ENCODE results near the gene ARHGAP33. TPM values are rescaled to one million over a fixed set of nuclear protein-coding genes. Genes with fewer than 3 reads are reported as not detected.

The ARHGAP33 gene
- polyA plus RNA-seq, 2 of the 4 experiments (the other 2 are of a cell fraction), result 0.84 to 6.1 TPM

- TF ChIP-seq EHF (CRISPR knock-in tag; IDR thresholded peaks at IDR 0.05), result no peak
- TF ChIP-seq MAX (IDR thresholded peaks at IDR 0.05), result peak; percentile 82
- no peak for TF ChIP-seq NFE2L2 (conservative IDR thresholded peaks at IDR 0.05; ENCODE audit: low read length)
- TF ChIP-seq, protein P1, sequence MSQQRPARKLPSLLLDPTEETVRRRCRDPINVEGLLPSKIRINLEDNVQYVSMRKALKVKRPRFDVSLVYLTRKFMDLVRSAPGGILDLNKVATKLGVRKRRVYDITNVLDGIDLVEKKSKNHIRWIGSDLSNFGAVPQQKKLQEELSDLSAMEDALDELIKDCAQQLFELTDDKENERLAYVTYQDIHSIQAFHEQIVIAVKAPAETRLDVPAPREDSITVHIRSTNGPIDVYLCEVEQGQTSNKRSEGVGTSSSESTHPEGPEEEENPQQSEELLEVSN (IDR thresholded peaks at IDR 0.05; ENCODE audit: borderline replicate concordance, low read depth), result peak; percentile 63
- peak; percentile 15; the same call in 1 of the 2 replicates for TF ChIP-seq GATA3 (IDR thresholded peaks at IDR 0.05; ENCODE audit: borderline replicate concordance)
- TF ChIP-seq CEBPB (IDR thresholded peaks at IDR 0.05), result peak; percentile 78 to 94; a peak in 3 of 4 replicates
- peak in 1 of 2 experiments; percentile 12; a peak in 1 of 5 replicates for TF ChIP-seq JUN (IDR thresholded peaks at IDR 0.05)
- peak; percentile 26 for TF ChIP-seq ZFP36 (IDR thresholded peaks at IDR 0.05; ENCODE audit: borderline replicate concordance, partially characterized antibody)
These were observed 34.8 kb upstream of the ARHGAP33 start (continued) for GRCh38 chr19:35740423-35741202.

- no peak for DNase-seq (ENCODE audit: low read depth in 1 of 2, low spot score in 1 of 2)
- POLR2A ChIA-PET, result interaction anchor here (0.7 to 2.0 kb wide), 12 partner anchors 10 to 230 kb away, joined by 3 to 10 read pairs (median 6); partner anchors contain the start of genes COX6B1 and NFKBID
- FAIRE-seq, result no peak
- peak overlapping the region; percentile 62 to 84 for H3K27ac ChIP-seq
- H3K4me3 ChIP-seq, result peak overlapping the region; percentile 47
- peak in 1 of 2 experiments; percentile 0; a peak in 2 of 6 replicates for ATAC-seq
- WGBS (ENCODE audit: missing lambda C conversion rate), result 44% methylated on average over 12 of the region's 12 CpGs
- peak overlapping the region; percentile 89 for H3K4me2 ChIP-seq
- H3K9me3 ChIP-seq, result no peaks in the 10 kb centered on the region
- TF ChIP-seq HEYL (CRISPR knock-in tag; IDR thresholded peaks at IDR 0.05), result no peak
- no peak for TF ChIP-seq MAZ (IDR thresholded peaks at IDR 0.05; ENCODE audit: borderline replicate concordance, low read depth, low read length)
- no peak for TF ChIP-seq POLR2A (IDR thresholded peaks at IDR 0.05; ENCODE audit: low read length)
- no peak for TF ChIP-seq NPAS2 (CRISPR knock-in tag; IDR thresholded peaks at IDR 0.05; ENCODE audit: borderline replicate concordance)
- TF ChIP-seq, protein P2, sequence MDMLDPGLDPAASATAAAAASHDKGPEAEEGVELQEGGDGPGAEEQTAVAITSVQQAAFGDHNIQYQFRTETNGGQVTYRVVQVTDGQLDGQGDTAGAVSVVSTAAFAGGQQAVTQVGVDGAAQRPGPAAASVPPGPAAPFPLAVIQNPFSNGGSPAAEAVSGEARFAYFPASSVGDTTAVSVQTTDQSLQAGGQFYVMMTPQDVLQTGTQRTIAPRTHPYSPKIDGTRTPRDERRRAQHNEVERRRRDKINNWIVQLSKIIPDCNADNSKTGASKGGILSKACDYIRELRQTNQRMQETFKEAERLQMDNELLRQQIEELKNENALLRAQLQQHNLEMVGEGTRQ (IDR thresholded peaks at IDR 0.05), result no peak
- TF ChIP-seq FOXS1 (CRISPR knock-in tag; IDR thresholded peaks at IDR 0.05), result no peak
- TF ChIP-seq HOXA7 (CRISPR knock-in tag; IDR thresholded peaks at IDR 0.05), result no peak
- CTCF ChIA-PET, result interaction anchor here (0.9 to 2.1 kb wide), 11 partner anchors 11 to 193 kb away, joined by 3 to 12 read pairs (median 5); no protein-coding TSS in a partner anchor
- peaks cover 21% of the 10 kb centered on the region for H3K4me1 ChIP-seq
These were observed 34.2 kb upstream of the ARHGAP33 start for GRCh38 chr19:35741203-35741515.

DNA sequence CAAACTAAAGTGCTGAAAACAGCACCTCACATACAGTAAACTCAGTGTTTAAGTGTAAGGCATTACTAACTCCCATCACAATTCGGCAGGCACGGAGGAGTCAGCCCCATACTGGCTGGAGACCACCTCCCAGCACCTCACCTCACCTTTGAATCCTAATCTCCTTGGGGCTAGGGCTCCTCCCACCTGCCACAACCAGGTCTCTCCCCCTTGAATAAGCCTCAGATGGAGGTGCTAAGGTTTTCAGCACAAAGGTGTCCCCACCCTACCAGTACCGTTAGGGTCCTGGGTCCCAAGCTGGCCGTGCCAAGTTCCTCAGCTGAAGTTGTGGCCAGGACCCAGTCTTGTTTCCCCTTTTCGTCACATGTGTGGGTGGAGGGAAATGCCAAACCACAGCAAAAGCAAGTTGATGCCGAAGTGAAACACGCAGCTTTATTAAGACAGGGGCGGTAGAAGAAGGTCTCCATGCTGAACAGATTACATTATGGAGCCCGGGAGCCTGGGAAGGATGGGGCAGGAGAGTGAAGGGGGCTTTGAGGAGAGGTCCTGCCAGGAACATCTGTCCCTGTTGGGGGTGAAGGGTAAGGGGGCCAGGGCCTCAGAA is 33.1 kb upstream of the ARHGAP33 start, which contains the start of gene IGFLR1:
IGFLR1 (minus strand) TSS at position 332 of the 604 bp plus-strand sequence. CDS start 1,272 bp downstream, outside the sequence.
- DNase-seq (ENCODE audit: low read depth in 1 of 2, low spot score in 1 of 2) (no peak), FAIRE-seq (no peak), ATAC-seq (no peak)
- POLR2A ChIA-PET, result no interaction called here
- no peak for TF ChIP-seq NPAS2 (CRISPR knock-in tag; IDR thresholded peaks at IDR 0.05; ENCODE audit: borderline replicate concordance)
- no peak for TF ChIP-seq CEBPB (IDR thresholded peaks at IDR 0.05)
- TF ChIP-seq TFCP2L1 (CRISPR knock-in tag; IDR thresholded peaks at IDR 0.05), result no peak
- no peak for TF ChIP-seq MAFK (IDR thresholded peaks at IDR 0.05; ENCODE audit: partially characterized antibody)
- TF ChIP-seq HEYL (CRISPR knock-in tag; IDR thresholded peaks at IDR 0.05), result no peak
- no peak for TF ChIP-seq PBX3 (IDR thresholded peaks at IDR 0.05)
- TF ChIP-seq EP300 (IDR thresholded peaks at IDR 0.05), result no peak
- TF ChIP-seq RARB (CRISPR knock-in tag; IDR thresholded peaks at IDR 0.05), result no peak
- no peak for TF ChIP-seq CHD2 (IDR thresholded peaks at IDR 0.05; ENCODE audit: low read length, partially characterized antibody)
- TF ChIP-seq HOXB5 (CRISPR knock-in tag; IDR thresholded peaks at IDR 0.05), result no peak
- no peak for TF ChIP-seq HOXA7 (CRISPR knock-in tag; IDR thresholded peaks at IDR 0.05)
- no peak for TF ChIP-seq KDM1A (IDR thresholded peaks at IDR 0.05; ENCODE audit: low read depth)
- TF ChIP-seq ELK1 (IDR thresholded peaks at IDR 0.05; ENCODE audit: low read depth, low read length), result no peak
- no peak for TF ChIP-seq ZSCAN20 (CRISPR knock-in tag; IDR thresholded peaks at IDR 0.05)
- Histone ChIP-seq H3K4me1 (peaks cover 30% of the 10 kb centered on the region), H3K27ac (peak within 1 kb of the TSS; percentile 62 to 84), H3K4me2 (peak within 1 kb of the TSS; percentile 89), H3K4me3 (peak within 1 kb of the TSS; percentile 47; the same call in 2 of the 3 replicates), H3K9me3 (no peaks in the 10 kb centered on the region)
- CTCF ChIA-PET, result interaction anchor here (0.6 to 1.3 kb wide), 5 partner anchors 11 to 131 kb away, joined by 3 to 4 read pairs (median 3); no protein-coding TSS in a partner anchor
- WGBS (ENCODE audit: missing lambda C conversion rate), result 94% methylated on average over 9 of the region's 9 CpGs

Measured in A549 (cell line).